GM12872 (cell line): ENCODE data around the gene IL31RA.

Source experiments
- TF ChIP-seq, protein P1 (sequence below): IDR thresholded peaks from 3 replicates; pipeline ENCODE4 v1.5.1; 2011; ENCODE audit warnings: low read depth, mild to moderate bottlenecking, low read length, moderate library complexity; ENCODE audit not compliant: insufficient read depth

The IL31RA gene

DNA sequence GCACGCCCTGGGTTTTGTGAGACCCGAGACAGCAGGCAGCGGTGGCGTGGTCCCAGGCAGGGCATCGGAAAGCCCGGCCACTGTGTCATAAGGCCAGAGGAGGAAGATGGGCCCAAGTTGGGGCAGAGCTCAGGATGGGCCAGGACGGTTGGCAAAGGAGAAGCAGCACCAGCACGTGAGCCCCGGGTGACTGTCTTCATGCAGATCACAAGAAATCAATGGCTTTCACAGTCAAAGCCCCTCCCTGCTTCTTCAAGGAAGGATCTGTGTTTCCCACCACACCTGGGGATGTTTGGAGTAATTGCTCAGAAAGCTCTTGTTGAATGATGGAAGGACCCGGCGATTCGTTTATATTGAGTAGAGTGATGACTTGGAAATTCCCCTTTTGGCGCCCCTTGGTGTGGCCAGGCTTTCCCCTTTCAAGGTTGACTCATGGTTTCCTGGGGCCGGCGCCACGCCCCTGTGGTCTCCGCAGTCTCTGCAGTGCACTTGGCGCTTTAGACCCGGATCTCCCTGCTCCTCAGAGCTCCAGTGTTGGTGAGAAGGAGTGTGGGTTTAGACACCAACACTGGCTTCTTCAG, 52.1 kb downstream of the IL31RA start:
- TF ChIP-seq, protein P1, sequence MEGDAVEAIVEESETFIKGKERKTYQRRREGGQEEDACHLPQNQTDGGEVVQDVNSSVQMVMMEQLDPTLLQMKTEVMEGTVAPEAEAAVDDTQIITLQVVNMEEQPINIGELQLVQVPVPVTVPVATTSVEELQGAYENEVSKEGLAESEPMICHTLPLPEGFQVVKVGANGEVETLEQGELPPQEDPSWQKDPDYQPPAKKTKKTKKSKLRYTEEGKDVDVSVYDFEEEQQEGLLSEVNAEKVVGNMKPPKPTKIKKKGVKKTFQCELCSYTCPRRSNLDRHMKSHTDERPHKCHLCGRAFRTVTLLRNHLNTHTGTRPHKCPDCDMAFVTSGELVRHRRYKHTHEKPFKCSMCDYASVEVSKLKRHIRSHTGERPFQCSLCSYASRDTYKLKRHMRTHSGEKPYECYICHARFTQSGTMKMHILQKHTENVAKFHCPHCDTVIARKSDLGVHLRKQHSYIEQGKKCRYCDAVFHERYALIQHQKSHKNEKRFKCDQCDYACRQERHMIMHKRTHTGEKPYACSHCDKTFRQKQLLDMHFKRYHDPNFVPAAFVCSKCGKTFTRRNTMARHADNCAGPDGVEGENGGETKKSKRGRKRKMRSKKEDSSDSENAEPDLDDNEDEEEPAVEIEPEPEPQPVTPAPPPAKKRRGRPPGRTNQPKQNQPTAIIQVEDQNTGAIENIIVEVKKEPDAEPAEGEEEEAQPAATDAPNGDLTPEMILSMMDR: no peak

DNA sequence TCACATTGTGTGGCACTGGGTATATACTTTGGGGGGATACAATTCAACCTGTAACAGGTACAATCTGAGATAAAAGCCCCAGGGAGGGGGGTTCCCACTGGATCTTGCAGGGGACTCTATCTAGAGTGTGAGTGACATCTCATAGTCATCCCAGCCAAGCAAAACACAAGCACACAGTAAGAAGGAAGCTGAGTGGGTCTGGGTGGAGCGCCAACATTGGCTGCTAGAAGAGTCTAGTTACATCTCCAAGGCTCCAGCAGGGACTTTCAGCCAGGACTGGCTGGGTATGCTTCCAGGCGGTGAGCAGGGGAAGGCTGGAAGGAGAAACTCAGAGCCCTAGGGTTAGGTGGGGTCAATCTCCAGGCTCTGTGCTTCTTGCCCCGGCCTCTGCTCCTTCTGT, 53.0 kb downstream of the IL31RA start:
- TF ChIP-seq, protein P1: no peak

DNA sequence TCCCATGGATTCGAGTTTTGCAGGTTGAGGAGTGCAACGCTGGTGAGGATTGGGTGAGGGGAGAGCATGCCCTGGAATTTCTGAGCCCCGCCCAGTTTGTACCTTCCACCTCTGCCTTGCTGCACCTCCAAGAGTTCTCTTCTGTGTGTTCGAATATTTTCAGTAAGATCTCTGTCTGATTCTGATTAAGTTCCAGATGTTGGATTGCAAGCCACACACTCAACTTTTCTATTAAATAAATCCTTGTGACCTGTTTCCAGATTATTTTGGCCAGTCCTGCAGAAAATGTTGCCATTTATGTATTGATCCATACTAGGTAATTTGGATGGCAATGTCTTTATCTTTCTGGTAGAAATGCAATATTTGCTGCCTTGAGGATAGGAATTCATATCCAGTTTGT, 54.1 kb downstream of the IL31RA start:
- TF ChIP-seq, protein P1: no peak

DNA sequence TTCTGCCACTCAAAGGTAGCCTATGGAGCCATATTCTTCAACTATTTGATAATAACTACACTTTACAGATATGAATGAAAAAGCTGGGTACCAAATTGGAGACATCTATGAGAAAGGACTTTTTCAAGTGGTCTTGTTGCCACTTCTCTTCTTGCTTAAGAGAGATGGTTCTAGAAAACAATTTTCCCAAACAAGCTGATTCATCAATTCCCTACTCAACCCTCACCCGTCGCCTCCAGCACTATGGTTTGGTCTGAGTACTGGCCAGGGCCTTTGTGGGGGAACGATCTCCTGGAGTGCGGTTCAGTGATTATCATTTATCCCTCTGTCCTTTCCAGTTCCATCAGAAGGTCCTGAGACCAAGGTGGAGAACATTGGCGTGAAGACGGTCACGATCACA, 56.8 kb downstream of the IL31RA start:
- TF ChIP-seq, protein P1: no peak

DNA sequence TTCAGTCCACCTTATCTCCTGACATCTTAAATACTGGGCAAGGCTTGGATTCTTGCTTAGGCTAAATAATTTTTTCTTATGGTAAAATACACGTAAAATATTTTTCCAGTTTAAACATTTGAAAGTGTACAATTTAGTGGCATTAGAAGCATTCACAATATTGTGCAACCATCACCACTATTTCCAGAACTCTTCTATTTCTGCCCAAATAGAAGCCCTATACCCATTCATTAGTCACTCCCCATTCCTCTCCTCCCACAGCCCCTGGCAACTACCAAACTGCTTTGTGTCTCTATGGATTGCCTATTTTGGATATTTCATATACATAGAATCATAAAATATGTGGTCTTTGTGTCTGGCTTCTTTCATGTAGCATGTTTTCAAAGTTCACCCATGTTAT, 57.6 kb downstream of the IL31RA start:
- TF ChIP-seq, protein P1: no peak

DNA sequence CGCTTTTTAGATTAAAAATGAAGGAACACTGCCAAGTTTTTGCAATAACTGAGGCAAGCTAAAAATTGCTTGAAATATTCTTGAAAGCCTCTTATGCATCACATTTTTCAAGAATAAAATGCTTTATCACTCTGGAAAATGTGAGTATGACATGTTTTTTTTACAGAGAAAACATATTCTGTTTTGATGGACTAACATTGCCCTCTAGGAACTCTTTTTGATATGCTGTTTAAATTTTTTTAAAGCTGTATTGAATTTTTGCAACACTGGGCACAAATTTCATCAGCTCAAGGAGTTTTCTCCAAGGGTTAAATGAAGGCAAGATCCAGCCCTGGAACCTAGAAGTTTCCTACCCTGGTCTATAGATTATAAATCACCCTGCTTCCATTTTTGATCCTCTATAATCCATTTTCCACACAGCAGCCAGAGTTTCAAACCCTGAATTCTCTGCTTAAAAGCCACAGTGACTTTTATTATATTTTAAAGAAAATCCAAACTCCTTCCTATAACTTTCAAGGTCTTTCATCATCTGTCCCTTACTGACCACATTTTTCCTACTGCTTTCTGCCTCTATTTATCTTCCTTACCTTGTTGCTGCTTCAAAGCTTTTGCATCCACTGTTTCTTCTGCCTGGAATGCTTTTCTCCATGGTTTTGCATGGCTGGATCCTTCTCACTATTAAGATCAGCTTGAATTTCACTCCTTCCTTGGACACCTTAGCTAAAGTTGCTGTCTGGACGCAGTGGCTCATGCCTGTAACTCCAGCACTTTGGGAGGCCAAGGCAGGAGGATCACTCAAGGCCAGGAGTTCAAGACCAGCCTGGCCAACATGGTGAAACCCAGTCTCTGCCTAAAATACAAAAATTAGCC, 60.9 kb downstream of the IL31RA start:
- TF ChIP-seq, protein P1: no peak

DNA sequence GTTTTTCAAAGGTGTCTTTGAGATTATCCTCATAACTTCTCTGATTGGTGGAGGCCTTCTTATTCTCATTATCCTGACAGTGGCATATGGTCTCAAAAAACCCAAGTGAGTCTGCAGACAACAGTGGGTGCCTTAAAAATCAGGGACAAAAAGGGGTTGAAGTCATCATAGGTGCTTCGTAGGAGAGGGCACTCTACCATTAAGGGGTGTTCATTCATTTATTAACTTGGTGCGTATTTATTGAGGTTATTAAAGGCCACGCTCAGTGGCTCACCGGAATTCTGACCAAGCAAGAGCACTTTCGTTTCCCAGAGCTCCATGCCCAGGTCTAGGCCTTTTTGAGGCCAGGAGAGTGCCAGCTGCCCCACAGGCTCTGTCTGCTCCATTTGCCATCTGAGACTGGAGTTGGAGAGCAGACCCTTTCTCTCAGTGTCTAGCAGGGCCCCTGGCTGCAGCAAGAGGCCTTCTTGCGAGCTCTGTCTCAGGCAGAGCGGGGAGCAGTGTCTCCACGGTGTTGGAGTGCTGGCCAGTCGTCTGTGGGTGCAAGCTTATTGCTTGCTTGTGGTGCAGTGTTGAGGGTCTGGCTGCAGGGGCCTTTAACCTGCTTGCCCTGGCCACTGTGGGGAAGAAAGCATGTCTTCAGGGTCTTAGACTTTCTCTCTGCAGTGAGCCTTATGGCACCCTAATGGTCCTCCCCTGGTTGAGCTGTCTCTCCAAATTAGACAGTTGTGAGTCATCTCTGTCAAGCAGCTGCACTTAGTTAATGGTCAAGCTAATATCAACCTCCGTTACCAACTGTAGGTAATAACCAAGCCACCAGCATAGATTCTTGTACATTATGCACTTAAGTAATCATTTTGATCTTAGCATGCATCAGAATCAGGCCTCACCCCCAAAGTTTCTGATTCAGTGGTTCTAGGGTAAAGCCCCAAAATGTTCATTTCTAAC, 62.6 kb downstream of the IL31RA start:
- TF ChIP-seq, protein P1: no peak
